Neural cell (in vitro differentiated cells): ENCODE data around the gene BCL2. TPM values are rescaled to one million over a fixed set of nuclear protein-coding genes. Genes with fewer than 3 reads are reported as not detected.
A peak's percentile ranks its signal among the peaks of the same experiment; 100 is the strongest.

Experiments used
- H2AFZ ChIP-seq: fragments of 200-600, 300-800 bp; sonication (generic), shearing (Covaris generic); 2 replicates; pipeline ENCODE4 v1.6.0; 2014; ENCODE audit warnings: low read depth, mild to moderate bottlenecking, antibody characterized with exemption, low read length, moderate library complexity
- H3F3A ChIP-seq: fragments of 200-600 bp; shearing (Covaris generic); 2 replicates; pipeline ENCODE4 v1.6.1; 2016; ENCODE audit warnings: mild to moderate bottlenecking, moderate library complexity, mixed read lengths, antibody characterized with exemption, low read length; ENCODE audit not compliant: insufficient read depth, poor library complexity, severe bottlenecking
- H3K27ac ChIP-seq: fragments of 200-600, 300-800 bp; sonication (generic), shearing (Covaris generic); 2 replicates; pipeline ENCODE4 v1.5.1; 2014; ENCODE audit warnings: mild to moderate bottlenecking, low read length, moderate library complexity
- H3K27me3 ChIP-seq: fragments of 300-800, 200-600 bp; sonication (generic), shearing (Covaris generic); 2 replicates; pipeline ENCODE4 v1.6.0; 2014; ENCODE audit warnings: mild to moderate bottlenecking, low read depth, low read length, moderate library complexity; ENCODE audit not compliant: insufficient read depth
- H3K36me3 ChIP-seq: fragments of 300-800, 200-600 bp; sonication (generic), shearing (Covaris generic); 2 replicates; pipeline ENCODE4 v1.5.1; 2014; ENCODE audit warnings: mild to moderate bottlenecking, antibody characterized with exemption, low read length, moderate library complexity; ENCODE audit not compliant: insufficient read depth
- H3K4me2 ChIP-seq: fragments of 300-800, 200-600 bp; sonication (generic), shearing (Covaris generic); 2 replicates; pipeline ENCODE4 v1.6.0; 2014; ENCODE audit warnings: mild to moderate bottlenecking, low read length
- H3K4me3 ChIP-seq: fragments of 300-800, 200-600 bp; sonication (generic), shearing (Covaris generic); 2 replicates; pipeline ENCODE4 v1.5.1; 2014; ENCODE audit warnings: mild to moderate bottlenecking, low read length, moderate library complexity
- H3K79me2 ChIP-seq: fragments of 200-600 bp; shearing (Covaris generic); replicated peaks from 2 replicates; pipeline ENCODE4 v1.6.0; 2014; ENCODE audit warnings: mild to moderate bottlenecking, low read length, moderate library complexity; ENCODE audit not compliant: insufficient read depth
- H3K9ac ChIP-seq: fragments of 300-800, 200-600 bp; sonication (generic), shearing (Covaris generic); 2 replicates; pipeline ENCODE4 v1.6.1; 2016; ENCODE audit warnings: mild to moderate bottlenecking, low read length, mixed read lengths
- H3K9me2 ChIP-seq: fragments of 200-600 bp; shearing (Covaris generic); 2 replicates; pipeline ENCODE4 v1.6.1; 2016; ENCODE audit warnings: mild to moderate bottlenecking, low read length, mixed read lengths; ENCODE audit not compliant: insufficient read depth
- H3K9me3 ChIP-seq: fragments of 200-600, 300-800 bp; sonication (generic), shearing (Covaris generic); 2 replicates; pipeline ENCODE4 v1.6.1; 2016; ENCODE audit warnings: mild to moderate bottlenecking, mixed run types, low read length, moderate library complexity, mixed read lengths
- H4K20me1 ChIP-seq: fragments of 200-600 bp; shearing (Covaris generic); 2 replicates; pipeline ENCODE4 v1.6.1; 2016; ENCODE audit warnings: mild to moderate bottlenecking, mixed run types; ENCODE audit not compliant: insufficient read depth
- EP300 ChIP-seq: fragments of 450-650 bp; conservative IDR thresholded peaks from 2 replicates; pipeline ENCODE4 v1.6.1; 2014; ENCODE audit warnings: antibody characterized with exemption, mild to moderate bottlenecking, moderate library complexity; ENCODE audit not compliant: poor library complexity, severe bottlenecking
- EZH2 ChIP-seq: fragments of 200-600, 300-800 bp; shearing (Covaris generic), sonication (generic); IDR thresholded peaks from 2 replicates; pipeline ENCODE4 v1.6.1; 2014; ENCODE audit warnings: antibody characterized with exemption, low read length, borderline replicate concordance, mild to moderate bottlenecking; ENCODE audit not compliant: insufficient read depth, poor library complexity, severe bottlenecking
- MXI1 ChIP-seq: fragments of 450-650 bp; conservative IDR thresholded peaks from 2 replicates; pipeline ENCODE4 v1.6.1; 2014; ENCODE audit warnings: antibody characterized with exemption, mild to moderate bottlenecking; ENCODE audit not compliant: poor library complexity, severe bottlenecking
- POLR2AphosphoS5 ChIP-seq: IDR thresholded peaks from 2 replicates; pipeline ENCODE4 v1.6.1; 2012
- RAD21 ChIP-seq: fragments of 450-650 bp; conservative IDR thresholded peaks from 2 replicates; pipeline ENCODE4 v1.6.1; 2014; ENCODE audit warnings: antibody characterized with exemption, mild to moderate bottlenecking, moderate library complexity
- SMC3 ChIP-seq: fragments of 450-650 bp; conservative IDR thresholded peaks from 2 replicates; pipeline ENCODE4 v1.6.1; 2014; ENCODE audit warnings: antibody characterized with exemption, mild to moderate bottlenecking, moderate library complexity; ENCODE audit not compliant: poor library complexity
- TAF1 ChIP-seq: IDR thresholded peaks from 2 replicates; pipeline ENCODE4 v1.6.1; 2012; ENCODE audit warnings: low read depth
- polyA plus RNA-seq: library from polyadenylated mRNA; depleted of rRNA; stranded (reverse); fragments of >200 nt; gene quantifications from 2 replicates; pipeline ENCODE4 v1.2.3, GENCODE V29; 2014
- TF ChIP-seq, protein P1 (sequence below): fragments of 450-650 bp; IDR thresholded peaks from 2 replicates; pipeline ENCODE4 v1.5.1; 2014; ENCODE audit warnings: antibody characterized with exemption, mild to moderate bottlenecking, moderate library complexity; ENCODE audit not compliant: poor library complexity, severe bottlenecking
- TF ChIP-seq, protein P2 (sequence below): IDR thresholded peaks from 2 replicates; pipeline ENCODE4 v1.6.1; 2012; ENCODE audit warnings: borderline replicate concordance

The BCL2 gene
- polyA plus RNA-seq, 1 donor from 2014 or later, result 3.4 TPM

DNA sequence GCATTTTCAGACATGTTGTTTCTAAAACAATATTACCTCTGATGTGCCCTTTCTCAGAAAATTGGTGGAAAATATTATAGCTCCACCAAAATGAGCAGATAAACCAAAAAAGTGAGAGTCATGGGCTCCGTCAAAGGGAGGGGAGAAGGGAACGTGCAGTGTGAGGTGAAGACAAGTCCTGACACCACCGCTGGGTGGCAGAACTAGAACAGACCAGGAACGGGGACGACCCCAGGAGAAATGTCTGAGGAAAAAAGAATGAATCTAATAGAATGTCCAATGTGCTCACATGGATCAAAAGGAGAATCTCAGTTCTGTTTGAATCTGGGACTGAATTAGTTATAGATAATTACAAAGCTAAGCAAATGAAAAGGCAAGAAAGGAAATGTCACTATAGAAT, 22.6 kb upstream of the BCL2 start:
- Histone ChIP-seq H3K79me2 (no peaks in the 10 kb centered on the region), H3K9me2 (no peaks in the 10 kb centered on the region), H3K27ac (no peak overlapping the region), H3F3A (no peaks in the 10 kb centered on the region), H3K36me3 (no peaks in the 10 kb centered on the region), H3K9ac (no peak overlapping the region), H3K4me3 (no peak overlapping the region), H4K20me1 (no peaks in the 10 kb centered on the region), H3K9me3 (no peaks in the 10 kb centered on the region), H2AFZ (no peak overlapping the region), H3K27me3 (no peaks in the 10 kb centered on the region), H3K4me2 (no peak overlapping the region)
- TF ChIP-seq EZH2 (no peak), SMC3 (peak; percentile 75), RAD21 (peak; percentile 69)
- TF ChIP-seq, protein P1, sequence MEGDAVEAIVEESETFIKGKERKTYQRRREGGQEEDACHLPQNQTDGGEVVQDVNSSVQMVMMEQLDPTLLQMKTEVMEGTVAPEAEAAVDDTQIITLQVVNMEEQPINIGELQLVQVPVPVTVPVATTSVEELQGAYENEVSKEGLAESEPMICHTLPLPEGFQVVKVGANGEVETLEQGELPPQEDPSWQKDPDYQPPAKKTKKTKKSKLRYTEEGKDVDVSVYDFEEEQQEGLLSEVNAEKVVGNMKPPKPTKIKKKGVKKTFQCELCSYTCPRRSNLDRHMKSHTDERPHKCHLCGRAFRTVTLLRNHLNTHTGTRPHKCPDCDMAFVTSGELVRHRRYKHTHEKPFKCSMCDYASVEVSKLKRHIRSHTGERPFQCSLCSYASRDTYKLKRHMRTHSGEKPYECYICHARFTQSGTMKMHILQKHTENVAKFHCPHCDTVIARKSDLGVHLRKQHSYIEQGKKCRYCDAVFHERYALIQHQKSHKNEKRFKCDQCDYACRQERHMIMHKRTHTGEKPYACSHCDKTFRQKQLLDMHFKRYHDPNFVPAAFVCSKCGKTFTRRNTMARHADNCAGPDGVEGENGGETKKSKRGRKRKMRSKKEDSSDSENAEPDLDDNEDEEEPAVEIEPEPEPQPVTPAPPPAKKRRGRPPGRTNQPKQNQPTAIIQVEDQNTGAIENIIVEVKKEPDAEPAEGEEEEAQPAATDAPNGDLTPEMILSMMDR, result peak; percentile 67

GRCh38 chr18:63339920-63340484, 20.4 kb upstream of the BCL2 start:
- no peaks in the 10 kb centered on the region for H3K79me2 ChIP-seq
- no peak overlapping the region for H2AFZ ChIP-seq
- H3K9ac ChIP-seq, result no peak overlapping the region
- TF ChIP-seq, protein P1, result peak; percentile 57
- TF ChIP-seq EZH2, result no peak
- TF ChIP-seq MXI1, result no peak
- no peak for TF ChIP-seq POLR2AphosphoS5
- no peak for TF ChIP-seq TAF1
- peak; percentile 55 for TF ChIP-seq RAD21
- no peak for TF ChIP-seq EP300
- peak; percentile 43 for TF ChIP-seq SMC3
- no peaks in the 10 kb centered on the region for H3F3A ChIP-seq
- H4K20me1 ChIP-seq, result no peaks in the 10 kb centered on the region
- H3K4me3 ChIP-seq, result no peak overlapping the region
- no peak overlapping the region for H3K27ac ChIP-seq
- no peaks in the 10 kb centered on the region for H3K27me3 ChIP-seq
- no peaks in the 10 kb centered on the region for H3K36me3 ChIP-seq
- H3K9me3 ChIP-seq, result no peaks in the 10 kb centered on the region
- no peak overlapping the region for H3K4me2 ChIP-seq
- H3K9me2 ChIP-seq, result no peaks in the 10 kb centered on the region

DNA sequence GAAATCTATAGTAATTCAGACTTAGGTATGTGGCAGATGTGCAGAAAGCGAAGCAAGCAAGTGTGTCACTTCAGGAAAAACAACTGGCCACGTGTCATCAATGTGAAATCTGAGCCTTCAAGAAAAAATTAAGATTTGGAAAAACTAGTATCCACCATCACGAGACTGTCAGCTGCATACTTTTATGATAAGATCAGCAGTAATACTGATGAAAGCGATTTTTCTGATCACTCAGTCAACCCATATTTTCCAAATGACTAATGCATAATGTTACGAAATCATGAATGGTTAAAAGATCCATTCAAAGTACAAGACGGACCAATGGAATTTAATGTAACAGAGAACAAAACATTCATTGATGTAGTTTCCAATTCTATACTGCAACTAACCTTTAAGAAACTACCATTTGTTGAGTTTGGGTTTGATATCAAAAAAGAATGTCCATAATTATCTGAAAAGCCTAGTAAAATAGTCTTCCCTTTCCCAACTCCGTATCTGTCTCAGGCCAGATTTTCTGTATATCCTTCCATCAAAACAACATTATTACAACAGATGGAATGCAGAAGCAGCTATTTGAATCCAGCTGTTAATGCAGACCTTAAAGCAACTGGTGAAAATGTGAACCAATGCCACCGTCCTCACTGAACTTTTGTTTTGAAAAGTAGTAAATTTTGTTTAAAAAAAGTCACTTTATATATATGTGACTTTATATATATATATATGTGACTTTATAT, 17.0 kb upstream of the BCL2 start:
- Histone ChIP-seq H3K9ac (no peak overlapping the region), H3K79me2 (no peaks in the 10 kb centered on the region), H3K27ac (no peak overlapping the region), H3K4me3 (no peak overlapping the region), H4K20me1 (no peaks in the 10 kb centered on the region), H3K36me3 (no peaks in the 10 kb centered on the region), H3K27me3 (no peaks in the 10 kb centered on the region), H3K9me2 (no peaks in the 10 kb centered on the region), H3F3A (no peaks in the 10 kb centered on the region), H3K9me3 (no peaks in the 10 kb centered on the region), H3K4me2 (no peak overlapping the region), H2AFZ (no peak overlapping the region)
- TF ChIP-seq POLR2AphosphoS5 (no peak), RAD21 (no peak), SMC3 (no peak), TAF1 (no peak), EP300 (no peak), MXI1 (no peak), EZH2 (no peak)
- TF ChIP-seq, protein P1, result no peak
- TF ChIP-seq, protein P2, sequence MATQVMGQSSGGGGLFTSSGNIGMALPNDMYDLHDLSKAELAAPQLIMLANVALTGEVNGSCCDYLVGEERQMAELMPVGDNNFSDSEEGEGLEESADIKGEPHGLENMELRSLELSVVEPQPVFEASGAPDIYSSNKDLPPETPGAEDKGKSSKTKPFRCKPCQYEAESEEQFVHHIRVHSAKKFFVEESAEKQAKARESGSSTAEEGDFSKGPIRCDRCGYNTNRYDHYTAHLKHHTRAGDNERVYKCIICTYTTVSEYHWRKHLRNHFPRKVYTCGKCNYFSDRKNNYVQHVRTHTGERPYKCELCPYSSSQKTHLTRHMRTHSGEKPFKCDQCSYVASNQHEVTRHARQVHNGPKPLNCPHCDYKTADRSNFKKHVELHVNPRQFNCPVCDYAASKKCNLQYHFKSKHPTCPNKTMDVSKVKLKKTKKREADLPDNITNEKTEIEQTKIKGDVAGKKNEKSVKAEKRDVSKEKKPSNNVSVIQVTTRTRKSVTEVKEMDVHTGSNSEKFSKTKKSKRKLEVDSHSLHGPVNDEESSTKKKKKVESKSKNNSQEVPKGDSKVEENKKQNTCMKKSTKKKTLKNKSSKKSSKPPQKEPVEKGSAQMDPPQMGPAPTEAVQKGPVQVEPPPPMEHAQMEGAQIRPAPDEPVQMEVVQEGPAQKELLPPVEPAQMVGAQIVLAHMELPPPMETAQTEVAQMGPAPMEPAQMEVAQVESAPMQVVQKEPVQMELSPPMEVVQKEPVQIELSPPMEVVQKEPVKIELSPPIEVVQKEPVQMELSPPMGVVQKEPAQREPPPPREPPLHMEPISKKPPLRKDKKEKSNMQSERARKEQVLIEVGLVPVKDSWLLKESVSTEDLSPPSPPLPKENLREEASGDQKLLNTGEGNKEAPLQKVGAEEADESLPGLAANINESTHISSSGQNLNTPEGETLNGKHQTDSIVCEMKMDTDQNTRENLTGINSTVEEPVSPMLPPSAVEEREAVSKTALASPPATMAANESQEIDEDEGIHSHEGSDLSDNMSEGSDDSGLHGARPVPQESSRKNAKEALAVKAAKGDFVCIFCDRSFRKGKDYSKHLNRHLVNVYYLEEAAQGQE, result no peak
